SK-N-MC (cell line): ENCODE data around the gene TTLL1.
A peak's percentile ranks its signal among the peaks of the same experiment; 100 is the strongest.

Experiments used
- DNase-seq: peaks from one replicate; pipeline ENCODE4 v3.0.0-alpha.2; 2011; ENCODE audit warnings: low read depth, low spot score
- H3K27ac ChIP-seq: fragments of 200-600 bp; sonication (generic); 2 replicates; pipeline ENCODE4 v1.5.1; 2016; ENCODE audit warnings: mixed run types
- H3K36me3 ChIP-seq: fragments of 200-600 bp; sonication (generic); 2 replicates; pipeline ENCODE4 v1.6.1; 2017; ENCODE audit warnings: antibody characterized with exemption, low read length, mixed read lengths; ENCODE audit not compliant: insufficient read depth
- H3K4me3 ChIP-seq: fragments of 200-600 bp; sonication (generic); 2 replicates; pipeline ENCODE4 v1.5.1; 2016
- H3K9ac ChIP-seq: fragments of 200-600 bp; sonication (generic); 2 replicates; pipeline ENCODE4 v1.8.0; 2017; ENCODE audit warnings: mixed run types, mixed read lengths; ENCODE audit not compliant: insufficient read length
- H3K9me3 ChIP-seq: fragments of 200-600 bp; sonication (generic); 2 replicates; pipeline ENCODE4 v1.6.1; 2017; ENCODE audit warnings: low read depth, mild to moderate bottlenecking, antibody characterized with exemption, low read length, moderate library complexity, mixed read lengths
- EZH2 ChIP-seq: fragments of 200-600 bp; sonication (generic); IDR thresholded peaks from one replicate; pipeline ENCODE4 v1.6.1; 2017; ENCODE audit warnings: antibody characterized with exemption
- FOXP2 ChIP-seq: optimal IDR thresholded peaks from 2 replicates; pipeline ENCODE3; 2011; ENCODE audit warnings: mild to moderate bottlenecking, moderate library complexity; ENCODE audit not compliant: insufficient read depth; ENCODE audit errors: extremely low read length, control extremely low read depth
- POLR2AphosphoS5 ChIP-seq: IDR thresholded peaks from 2 replicates; pipeline ENCODE4 v1.6.1; 2012; ENCODE audit warnings: mild to moderate bottlenecking, low read depth, low read length, borderline replicate concordance

The TTLL1 gene

GRCh38 chr22:43006016-43006505 lies 83.1 kb downstream of the TTLL1 start:
- Histone ChIP-seq H3K27ac (no peak overlapping the region), H3K4me3 (no peak overlapping the region), H3K9me3 (no peaks in the 10 kb centered on the region), H3K36me3 (no peaks in the 10 kb centered on the region), H3K9ac (no peak overlapping the region)
- DNase-seq: no peak
- TF ChIP-seq FOXP2 (no peak), POLR2AphosphoS5 (no peak), EZH2 (no peak)

GRCh38 chr22:43005106-43005505 lies 84.1 kb downstream of the TTLL1 start:
- H3K9ac ChIP-seq: no peak overlapping the region
- no peak for TF ChIP-seq EZH2
- no peak for TF ChIP-seq POLR2AphosphoS5
- no peak for TF ChIP-seq FOXP2
- no peak overlapping the region for H3K27ac ChIP-seq
- no peaks in the 10 kb centered on the region for H3K36me3 ChIP-seq
- no peaks in the 10 kb centered on the region for H3K9me3 ChIP-seq
- no peak overlapping the region for H3K4me3 ChIP-seq
- DNase-seq: no peak

- no peak overlapping the region for H3K9ac ChIP-seq
- no peak overlapping the region; the same call in 1 of the 2 replicates for H3K27ac ChIP-seq
- peak overlapping the region; percentile 9; the same call in 1 of the 2 replicates for H3K4me3 ChIP-seq
- no peak for DNase-seq
- H3K36me3 ChIP-seq: no peaks in the 10 kb centered on the region
- H3K9me3 ChIP-seq: no peaks in the 10 kb centered on the region
- TF ChIP-seq POLR2AphosphoS5 (no peak), FOXP2 (no peak), EZH2 (no peak)
Measured at GRCh38 chr22:43004362-43005035, 84.7 kb downstream of the TTLL1 start.

- H3K9me3 ChIP-seq: no peaks in the 10 kb centered on the region
- no peak overlapping the region for H3K9ac ChIP-seq
- H3K27ac ChIP-seq: no peak overlapping the region
- TF ChIP-seq POLR2AphosphoS5 (no peak), EZH2 (no peak), FOXP2 (no peak)
- no peak overlapping the region for H3K4me3 ChIP-seq
- no peak for DNase-seq
- H3K36me3 ChIP-seq: no peaks in the 10 kb centered on the region
Measured at GRCh38 chr22:43002202-43002586, 87.0 kb downstream of the TTLL1 start.

GRCh38 chr22:43001271-43002201 lies 87.7 kb downstream of the TTLL1 start:
- no peak for DNase-seq
- Histone ChIP-seq H3K4me3 (no peak overlapping the region), H3K27ac (no peak overlapping the region), H3K9ac (no peak overlapping the region), H3K36me3 (no peaks in the 10 kb centered on the region), H3K9me3 (no peaks in the 10 kb centered on the region)
- TF ChIP-seq FOXP2 (no peak), POLR2AphosphoS5 (no peak), EZH2 (no peak)

GRCh38 chr22:43000441-43001175 lies 88.6 kb downstream of the TTLL1 start:
- TF ChIP-seq EZH2 (no peak), POLR2AphosphoS5 (no peak), FOXP2 (no peak)
- Histone ChIP-seq H3K9ac (no peak overlapping the region), H3K27ac (no peak overlapping the region; the same call in 1 of the 2 replicates)

GRCh38 chr22:42997582-42998090 lies 91.6 kb downstream of the TTLL1 start:
- TF ChIP-seq POLR2AphosphoS5: no peak
- TF ChIP-seq EZH2: no peak
- TF ChIP-seq FOXP2: no peak
- Histone ChIP-seq H3K4me3 (no peak overlapping the region), H3K9ac (no peak overlapping the region), H3K9me3 (no peaks in the 10 kb centered on the region), H3K27ac (no peak overlapping the region), H3K36me3 (peaks cover 1% of the 10 kb centered on the region; the same call in 1 of the 2 replicates)
- no peak for DNase-seq

More at GRCh38 chr22:43000441-43001175, 88.6 kb downstream of the TTLL1 start:
- H3K9me3 ChIP-seq: no peaks in the 10 kb centered on the region
- DNase-seq: no peak
- H3K36me3 ChIP-seq: no peaks in the 10 kb centered on the region
- H3K4me3 ChIP-seq: no peak overlapping the region
